ENCODE data around the gene TRIM9. TPM values are rescaled to one million over a fixed set of nuclear protein-coding genes. Genes with fewer than 3 reads are reported as not detected.
"Not testable (repeated sequence)": the region's sequence is repeated elsewhere in the genome, so short reads cannot be mapped to it uniquely, and the experiment has no call there.

The TRIM9 gene
- total RNA-seq, 4 donors from 2014 or later = 0.56 to 2.6 (median 1.8) TPM

GRCh38 chr14:50967103-50967502 lies 127.8 kb downstream of the TRIM9 start:
- intact Hi-C loops (cut with DNase I) = no loop called here
- Histone ChIP-seq H3K36me3 (no peaks in the 10 kb centered on the region), H3K4me3 (replicated peaks in 1 of 3) (no peak overlapping the region), H3K4me1 (peaks cover 0 to 3% of the 10 kb centered on the region in 2 donors), H3K27me3 (no peaks in the 10 kb centered on the region), H3K9me3 (no peaks in the 10 kb centered on the region), H3K27ac (no peak overlapping the region)
- WGBS, 2 donors = 56 to 57% methylated on average over 3 of the region's 3 CpGs
- DNase-seq = no peak
- no peak for TF ChIP-seq CTCF (IDR thresholded peaks at IDR 0.05)
- no peak for TF ChIP-seq POLR2A (IDR thresholded peaks at IDR 0.05)

- WGBS, 2 donors = 24 to 30% methylated on average over 5 of the region's 5 CpGs
- Histone ChIP-seq H3K27me3 (no peaks in the 10 kb centered on the region), H3K9me3 (no peaks in the 10 kb centered on the region), H3K4me3 (replicated peaks in 1 of 3) (no peak overlapping the region), H3K27ac (no peak overlapping the region), H3K4me1 (peaks cover 0 to 3% of the 10 kb centered on the region in 2 donors), H3K36me3 (no peaks in the 10 kb centered on the region)
- intact Hi-C loops (cut with DNase I) = no loop called here
- TF ChIP-seq CTCF (IDR thresholded peaks at IDR 0.05) (no peak), POLR2A (IDR thresholded peaks at IDR 0.05) (no peak)
- DNase-seq = peak; percentile 80 to 82
Observed at GRCh38 chr14:50964683-50965390, 130.1 kb downstream of the TRIM9 start.

- Histone ChIP-seq H3K4me1 (peaks cover 0 to 3% of the 10 kb centered on the region in 2 donors), H3K9me3 (no peaks in the 10 kb centered on the region), H3K27ac (no peak overlapping the region), H3K27me3 (no peaks in the 10 kb centered on the region), H3K4me3 (replicated peaks in 1 of 3) (no peak overlapping the region), H3K36me3 (no peaks in the 10 kb centered on the region)
- WGBS, 2 donors = 91 to 98% methylated on average over 5 of the region's 5 CpGs
- no peak for TF ChIP-seq CTCF (IDR thresholded peaks at IDR 0.05)
- intact Hi-C loops (cut with DNase I) = no loop called here
- DNase-seq = no peak
Observed at GRCh38 chr14:50963919-50964318, 131.0 kb downstream of the TRIM9 start.

DNA sequence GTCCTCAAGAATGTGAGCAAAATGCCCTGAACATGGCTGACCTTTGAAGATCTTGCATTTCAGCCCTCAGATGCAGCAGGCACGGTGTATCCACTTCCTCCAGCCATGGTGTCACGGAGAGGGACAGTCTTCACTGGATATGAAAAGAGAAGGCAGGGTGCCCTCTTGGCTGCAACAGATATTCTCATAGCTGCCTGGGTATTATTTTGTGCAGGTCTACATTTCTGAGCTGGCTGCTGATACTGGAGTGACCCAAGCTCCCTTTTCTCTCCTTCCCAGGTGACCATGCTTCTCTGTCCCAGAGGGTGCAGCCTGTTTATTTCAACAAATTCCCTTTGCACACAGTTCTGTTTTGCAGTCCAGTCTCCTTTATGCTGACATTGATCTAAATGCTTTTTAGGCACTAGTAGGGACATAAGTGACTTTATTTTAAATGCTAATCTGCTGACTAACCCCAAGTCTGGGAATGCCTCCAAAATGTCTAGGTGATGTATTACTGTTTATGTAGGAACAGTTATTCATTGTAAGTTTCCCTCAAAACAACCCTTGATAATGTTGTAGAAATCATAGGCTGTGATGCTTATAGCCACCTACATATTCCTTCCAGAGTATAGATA lies 133.2 kb downstream of the TRIM9 start:
- H3K4me3 ChIP-seq (replicated peaks in 1 of 3) = no peak overlapping the region
- 63 to 75% methylated on average over 2 of the region's 2 CpGs for WGBS, 2 donors
- peaks cover 0 to 3% of the 10 kb centered on the region in 2 donors for H3K4me1 ChIP-seq
- H3K27ac ChIP-seq = no peak overlapping the region
- intact Hi-C loops (cut with DNase I) = no loop called here
- H3K36me3 ChIP-seq = no peaks in the 10 kb centered on the region
- TF ChIP-seq POLR2A (IDR thresholded peaks at IDR 0.05) = no peak
- no peak for TF ChIP-seq CTCF (IDR thresholded peaks at IDR 0.05)
- no peaks in the 10 kb centered on the region for H3K9me3 ChIP-seq
- no peak for DNase-seq
- H3K27me3 ChIP-seq = no peaks in the 10 kb centered on the region

DNA sequence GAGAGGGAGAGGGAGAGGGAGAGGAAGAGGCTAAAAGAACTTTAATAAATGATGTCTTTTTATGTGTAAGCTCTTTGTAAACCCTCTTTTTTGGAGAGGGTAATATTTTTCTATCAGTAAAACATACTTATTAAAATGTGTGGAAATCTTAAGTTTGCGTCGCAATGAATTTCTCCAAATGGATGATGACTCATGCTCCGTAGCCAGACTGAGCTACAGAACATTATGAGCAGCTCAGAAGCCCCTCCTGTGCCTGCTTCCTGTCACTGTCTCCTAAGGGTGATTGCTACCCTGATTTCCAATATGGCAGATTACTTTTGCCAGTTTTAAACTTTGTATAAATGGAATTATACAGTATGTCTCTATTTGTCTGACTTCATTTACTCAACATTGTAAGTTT lies 137.6 kb downstream of the TRIM9 start:
- no peak overlapping the region for H3K27ac ChIP-seq
- intact Hi-C loops (cut with DNase I) = loop anchor here (5.0 kb wide), 1 partner anchor 260 kb away; no protein-coding TSS in a partner anchor

GRCh38 chr14:50956421-50956820 lies 138.5 kb downstream of the TRIM9 start:
- H3K27ac ChIP-seq = not testable (repeated sequence)

More for the DNA sequence above, 137.6 kb downstream of the TRIM9 start:
- H3K4me1 ChIP-seq = no peaks in the 10 kb centered on the region
- TF ChIP-seq POLR2A (IDR thresholded peaks at IDR 0.05) (no peak), CTCF (IDR thresholded peaks at IDR 0.05) (no peak)
- no peaks in the 10 kb centered on the region for H3K36me3 ChIP-seq
- H3K9me3 ChIP-seq = no peaks in the 10 kb centered on the region
- no peak overlapping the region for H3K4me3 ChIP-seq (replicated peaks in 1 of 3)
- WGBS, 2 donors = 80 to 91% methylated on average over 3 of the region's 3 CpGs
- no peak for DNase-seq
- no peaks in the 10 kb centered on the region for H3K27me3 ChIP-seq

More at GRCh38 chr14:50956421-50956820, 138.5 kb downstream of the TRIM9 start:
- H3K36me3 ChIP-seq; H3K9me3 ChIP-seq; H3K4me3 ChIP-seq (replicated peaks in 1 of 3); DNase-seq; H3K27me3 ChIP-seq; H3K4me1 ChIP-seq: not testable (repeated sequence)
- intact Hi-C loops (cut with DNase I) = loop anchor here (5.0 kb wide), 1 partner anchor 261 kb away; no protein-coding TSS in a partner anchor
- 93 to 94% methylated on average over 16 to 25 of the region's 32 CpGs for WGBS, 2 donors

Data from thyroid gland (tissue), 4 donors.